HG02938 (cell line): Measurements from ENCODE around the gene COX6A1.
"Not testable (repeated sequence)": the region's sequence is repeated elsewhere in the genome, so short reads cannot be mapped to it uniquely, and the experiment has no call there.

Experiments used
- ATAC-seq: cut with Tn5 transposase; IDR thresholded peaks from one replicate; pipeline ENCODE4 v1.9.1; 2021; ENCODE audit warnings: mild to moderate bottlenecking, moderate library complexity; ENCODE audit not compliant: unreplicated experiment

The COX6A1 gene

GRCh38 chr12:120425797-120426196 lies 12.1 kb upstream of the COX6A1 start:
- ATAC-seq: no peak

GRCh38 chr12:120428597-120429229 lies 9.2 kb upstream of the COX6A1 start:
- no peak for ATAC-seq

- ATAC-seq: no peak
Observed at GRCh38 chr12:120429368-120429767, 8.5 kb upstream of the COX6A1 start.

- no peak for ATAC-seq
Observed at GRCh38 chr12:120432772-120433525, 5.0 kb upstream of the COX6A1 start.

- ATAC-seq: peak; percentile 2
Observed at GRCh38 chr12:120438495-120439198, 734 bp downstream of the COX6A1 start.

GRCh38 chr12:120439646-120440247 lies 1.8 kb downstream of the COX6A1 start:
- no peak for ATAC-seq

- ATAC-seq: no peak
Observed at GRCh38 chr12:120444676-120445075, 6.8 kb downstream of the COX6A1 start.

GRCh38 chr12:120445911-120446843 lies 8.3 kb downstream of the COX6A1 start, which contains the start of the genes GATC and TRIAP1:
Gene GATC, plus strand, starts transcription at chr12:120446444. Its CDS starts 37 bp downstream, at chr12:120446481.
Gene TRIAP1, minus strand, starts transcription at chr12:120446384. Its CDS starts 12 bp downstream, at chr12:120446372.
- ATAC-seq: peak; percentile 88

GRCh38 chr12:120446844-120447178 lies 8.9 kb downstream of the COX6A1 start:
- peak; percentile 9 for ATAC-seq

- ATAC-seq: no peak
Observed at GRCh38 chr12:120447992-120448391, 10.1 kb downstream of the COX6A1 start.

GRCh38 chr12:120452524-120452923 lies 14.6 kb downstream of the COX6A1 start:
- ATAC-seq: not testable (repeated sequence)

- ATAC-seq: no peak
Observed at GRCh38 chr12:120453060-120453750, 15.3 kb downstream of the COX6A1 start.

GRCh38 chr12:120453977-120454376 lies 16.1 kb downstream of the COX6A1 start:
- ATAC-seq: no peak

- no peak for ATAC-seq
Observed at GRCh38 chr12:120455302-120455701, 17.4 kb downstream of the COX6A1 start.

GRCh38 chr12:120457133-120457532 lies 19.2 kb downstream of the COX6A1 start:
- ATAC-seq: no peak

- ATAC-seq: no peak
Observed at GRCh38 chr12:120460157-120460556, 22.2 kb downstream of the COX6A1 start.

- ATAC-seq: no peak
Observed at GRCh38 chr12:120462099-120462640, 24.3 kb downstream of the COX6A1 start.

- ATAC-seq: no peak
Observed at GRCh38 chr12:120463712-120464111, 25.8 kb downstream of the COX6A1 start.

GRCh38 chr12:120465756-120466155 lies 27.8 kb downstream of the COX6A1 start:
- no peak for ATAC-seq
